Neural cell (in vitro differentiated cells): ENCODE results near the gene TM9SF1.

Source experiments
- EP300 ChIP-seq: fragments of 450-650 bp; conservative IDR thresholded peaks from 2 replicates; pipeline ENCODE4 v1.6.1; 2014; ENCODE audit warnings: antibody characterized with exemption, mild to moderate bottlenecking, moderate library complexity; ENCODE audit not compliant: poor library complexity, severe bottlenecking
- EZH2 ChIP-seq: fragments of 200-600, 300-800 bp; shearing (Covaris generic), sonication (generic); IDR thresholded peaks from 2 replicates; pipeline ENCODE4 v1.6.1; 2014; ENCODE audit warnings: antibody characterized with exemption, low read length, borderline replicate concordance, mild to moderate bottlenecking; ENCODE audit not compliant: insufficient read depth, poor library complexity, severe bottlenecking
- MXI1 ChIP-seq: fragments of 450-650 bp; conservative IDR thresholded peaks from 2 replicates; pipeline ENCODE4 v1.6.1; 2014; ENCODE audit warnings: antibody characterized with exemption, mild to moderate bottlenecking; ENCODE audit not compliant: poor library complexity, severe bottlenecking
- RAD21 ChIP-seq: fragments of 450-650 bp; conservative IDR thresholded peaks from 2 replicates; pipeline ENCODE4 v1.6.1; 2014; ENCODE audit warnings: antibody characterized with exemption, mild to moderate bottlenecking, moderate library complexity
- TF ChIP-seq, protein P1 (sequence below): fragments of 450-650 bp; IDR thresholded peaks from 2 replicates; pipeline ENCODE4 v1.5.1; 2014; ENCODE audit warnings: antibody characterized with exemption, mild to moderate bottlenecking, moderate library complexity; ENCODE audit not compliant: poor library complexity, severe bottlenecking

DNA sequence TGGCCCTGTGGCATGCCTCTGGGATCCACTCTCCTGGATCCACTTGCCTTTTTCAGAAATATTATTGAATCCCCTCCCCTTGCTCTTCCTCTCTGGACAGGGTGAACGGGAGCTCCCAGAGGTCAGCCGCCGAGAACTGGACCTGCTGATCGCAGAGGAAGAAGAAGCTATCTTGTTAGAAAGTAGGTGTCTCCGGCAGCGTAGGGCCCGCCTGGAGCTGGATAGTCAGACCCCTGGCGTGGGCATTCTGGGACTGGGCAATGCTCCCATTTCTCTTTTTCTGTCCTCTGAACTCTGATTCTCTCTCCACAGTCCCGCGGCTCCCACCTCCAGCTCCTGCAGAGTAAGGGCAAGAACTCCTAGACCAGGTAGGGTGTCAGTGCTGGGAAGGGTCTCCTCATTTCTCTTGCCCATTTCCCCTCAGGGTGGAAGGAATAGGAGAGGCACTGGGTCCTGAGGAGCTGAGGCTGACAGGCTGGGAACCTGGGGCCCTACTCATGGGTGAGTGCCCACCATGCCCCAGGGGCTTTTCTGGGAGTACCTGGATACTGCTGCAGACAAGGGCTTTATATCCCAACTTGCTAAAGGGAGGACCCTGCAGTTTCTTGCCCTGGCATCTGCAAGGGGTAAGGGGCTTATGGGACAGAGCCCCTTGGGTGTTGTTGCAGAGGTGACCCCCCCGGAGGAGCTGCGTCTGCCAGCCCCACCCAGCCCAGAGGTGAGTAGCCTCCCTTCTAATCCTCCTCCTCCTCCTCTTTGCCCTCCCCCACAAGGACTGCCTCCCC lies 18.0 kb downstream of the TM9SF1 start:
- TF ChIP-seq EP300 (no peak), RAD21 (no peak), EZH2 (no peak), MXI1 (no peak)
- TF ChIP-seq, protein P1, sequence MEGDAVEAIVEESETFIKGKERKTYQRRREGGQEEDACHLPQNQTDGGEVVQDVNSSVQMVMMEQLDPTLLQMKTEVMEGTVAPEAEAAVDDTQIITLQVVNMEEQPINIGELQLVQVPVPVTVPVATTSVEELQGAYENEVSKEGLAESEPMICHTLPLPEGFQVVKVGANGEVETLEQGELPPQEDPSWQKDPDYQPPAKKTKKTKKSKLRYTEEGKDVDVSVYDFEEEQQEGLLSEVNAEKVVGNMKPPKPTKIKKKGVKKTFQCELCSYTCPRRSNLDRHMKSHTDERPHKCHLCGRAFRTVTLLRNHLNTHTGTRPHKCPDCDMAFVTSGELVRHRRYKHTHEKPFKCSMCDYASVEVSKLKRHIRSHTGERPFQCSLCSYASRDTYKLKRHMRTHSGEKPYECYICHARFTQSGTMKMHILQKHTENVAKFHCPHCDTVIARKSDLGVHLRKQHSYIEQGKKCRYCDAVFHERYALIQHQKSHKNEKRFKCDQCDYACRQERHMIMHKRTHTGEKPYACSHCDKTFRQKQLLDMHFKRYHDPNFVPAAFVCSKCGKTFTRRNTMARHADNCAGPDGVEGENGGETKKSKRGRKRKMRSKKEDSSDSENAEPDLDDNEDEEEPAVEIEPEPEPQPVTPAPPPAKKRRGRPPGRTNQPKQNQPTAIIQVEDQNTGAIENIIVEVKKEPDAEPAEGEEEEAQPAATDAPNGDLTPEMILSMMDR, result no peak
